CD4-positive, alpha-beta T cell (primary cell): Measurements from ENCODE around the gene CTPS2. TPM values are rescaled to one million over a fixed set of nuclear protein-coding genes. Genes with fewer than 3 reads are reported as not detected.

Experiments used
- ATAC-seq: fragments of 200-7000 bp; cut with Tn5 transposase; one replicate; pipeline ENCODE4 v1.10.0; 2022; ENCODE audit warnings: mild to moderate bottlenecking; ENCODE audit not compliant: poor library complexity
- CTCF ChIA-PET: fragments of 350-600 bp; sonication (Branson Sonifier 250); formaldehyde crosslinking; loops from one replicate; lab custom pipeline; 2021; ENCODE audit warnings: antibody characterized with exemption, inconsistent platforms; lab: Charles Lee
- POLR2A ChIA-PET: fragments of 350-600 bp; sonication (Branson Sonifier 250); formaldehyde crosslinking; loops from one replicate; lab custom pipeline; 2021; ENCODE audit warnings: antibody characterized with exemption, inconsistent platforms; lab: Charles Lee
- DNase-seq, 14 experiments: peaks; one replicate each; pipeline ENCODE4 v3.0.0-alpha.2; 2013 to 2020; ENCODE audit warnings: mixed read lengths in 2 of 14
- H3K27ac ChIP-seq, 2 donors: one replicate each; pipeline versions ENCODE4 v1.5.1 to v1.7.0; 2013; ENCODE audit warnings: low read length in 2 of 2, low read depth in 1 of 2, mild to moderate bottlenecking in 1 of 2
- H3K27me3 ChIP-seq, 2 experiments: 1 replicate in 1 of 2; 2 replicates in 1 of 2; pipeline versions ENCODE4 v1.6.1 to v1.7.0; 2013; ENCODE audit warnings: low read length in 2 of 2, control low read depth in 1 of 2, mild to moderate bottlenecking in 1 of 2, moderate library complexity in 1 of 2; ENCODE audit not compliant: insufficient read depth in 2 of 2, control insufficient read depth in 1 of 2
- H3K36me3 ChIP-seq: one replicate; pipeline ENCODE4 v1.6.1; 2013; ENCODE audit warnings: low read length, control low read depth; ENCODE audit not compliant: insufficient read depth
- H3K4me1 ChIP-seq: one replicate; pipeline ENCODE4 v1.6.1; 2013; ENCODE audit warnings: low read length, control low read depth; ENCODE audit not compliant: insufficient read depth
- H3K4me3 ChIP-seq: one replicate; pipeline ENCODE4 v1.5.1; 2013; ENCODE audit warnings: mild to moderate bottlenecking, low read length, moderate library complexity
- H3K9me3 ChIP-seq, 2 experiments: 1 replicate in 1 of 2; 2 replicates in 1 of 2; pipeline versions ENCODE4 v1.6.1 to v1.7.0; 2013; ENCODE audit warnings: low read length in 2 of 2, mild to moderate bottlenecking in 2 of 2, control low read depth in 1 of 2, moderate library complexity in 1 of 2; ENCODE audit not compliant: control insufficient read depth in 1 of 2, insufficient read depth in 1 of 2
- H3K27ac Mint-ChIP-seq: one replicate; pipeline ENCODE4 v1.8.0; 2020; ENCODE audit warnings: mixed read lengths
- H3K27me3 Mint-ChIP-seq: one replicate; pipeline ENCODE4 v1.8.0; 2021; ENCODE audit warnings: mixed read lengths
- H3K36me3 Mint-ChIP-seq: one replicate; pipeline ENCODE4 v1.8.0; 2021; ENCODE audit warnings: low read depth, mixed read lengths
- H3K4me1 Mint-ChIP-seq: one replicate; pipeline ENCODE4 v1.8.0; 2021; ENCODE audit warnings: low read depth, mixed read lengths
- H3K4me3 Mint-ChIP-seq: one replicate; pipeline ENCODE4 v1.8.0; 2020; ENCODE audit warnings: mild to moderate bottlenecking, mixed read lengths
- H3K9me3 Mint-ChIP-seq: one replicate; pipeline ENCODE4 v1.8.0; 2020; ENCODE audit warnings: mixed read lengths
- intact Hi-C, 2 experiments: fragments of 100-400 bp; cut with DNase I in 1 of 2; cut with micrococcal nuclease in 1 of 2; formaldehyde crosslinking; loops; one replicate each; pipeline versions ENCODE4 v1.15.1 to v1.9.0; 2023 to 2025; cut with DNase I, micrococcal nuclease
- total RNA-seq, 174 experiments: library from RNA in 2 of 174; stranded (reverse) in 2 of 174; gene quantifications; one replicate each; pipeline ENCODE4 v1.2.3 and lab custom pipeline; 2021 to 2026
- TF ChIP-seq, protein P1 (sequence below): fragments of 200-600 bp; IDR thresholded peaks from one replicate; pipeline ENCODE4 v1.8.0; 2022; ENCODE audit warnings: antibody characterized with exemption, mild to moderate bottlenecking

CTPS2 gene
- total RNA-seq, 2 experiments from 2014 or later = 3.8 to 4.6 TPM

GRCh38 chrX:16711219-16711811 is 1.2 kb downstream of the CTPS2 start:
- no peaks in the 10 kb centered on the region for H3K27me3 Mint-ChIP-seq
- no peaks in the 10 kb centered on the region for H3K9me3 ChIP-seq
- H3K36me3 Mint-ChIP-seq = peaks cover 7% of the 10 kb centered on the region
- TF ChIP-seq, protein P1, sequence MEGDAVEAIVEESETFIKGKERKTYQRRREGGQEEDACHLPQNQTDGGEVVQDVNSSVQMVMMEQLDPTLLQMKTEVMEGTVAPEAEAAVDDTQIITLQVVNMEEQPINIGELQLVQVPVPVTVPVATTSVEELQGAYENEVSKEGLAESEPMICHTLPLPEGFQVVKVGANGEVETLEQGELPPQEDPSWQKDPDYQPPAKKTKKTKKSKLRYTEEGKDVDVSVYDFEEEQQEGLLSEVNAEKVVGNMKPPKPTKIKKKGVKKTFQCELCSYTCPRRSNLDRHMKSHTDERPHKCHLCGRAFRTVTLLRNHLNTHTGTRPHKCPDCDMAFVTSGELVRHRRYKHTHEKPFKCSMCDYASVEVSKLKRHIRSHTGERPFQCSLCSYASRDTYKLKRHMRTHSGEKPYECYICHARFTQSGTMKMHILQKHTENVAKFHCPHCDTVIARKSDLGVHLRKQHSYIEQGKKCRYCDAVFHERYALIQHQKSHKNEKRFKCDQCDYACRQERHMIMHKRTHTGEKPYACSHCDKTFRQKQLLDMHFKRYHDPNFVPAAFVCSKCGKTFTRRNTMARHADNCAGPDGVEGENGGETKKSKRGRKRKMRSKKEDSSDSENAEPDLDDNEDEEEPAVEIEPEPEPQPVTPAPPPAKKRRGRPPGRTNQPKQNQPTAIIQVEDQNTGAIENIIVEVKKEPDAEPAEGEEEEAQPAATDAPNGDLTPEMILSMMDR = no peak
- H3K9me3 Mint-ChIP-seq = no peaks in the 10 kb centered on the region
- DNase-seq = no peak
- intact Hi-C loops = loop anchor here in 1 of 2 experiments (10.0 kb wide), 2 partner anchors 857 to 1037 kb away; partner anchors contain the start of gene AP1S2
- H3K27ac Mint-ChIP-seq = peak overlapping the region; percentile 91
- H3K4me3 Mint-ChIP-seq = peak overlapping the region; percentile 92
- peaks cover 13% of the 10 kb centered on the region for H3K4me1 ChIP-seq
- H3K27me3 ChIP-seq = no peaks in the 10 kb centered on the region
- ChIA-PET POLR2A (interaction anchor here (0.6 kb wide), 1 partner anchor 940 kb away, joined by 3 read pairs; no protein-coding TSS in a partner anchor), CTCF (interaction anchor here (1.4 kb wide), 1 partner anchor 30 kb away, joined by 3 read pairs; no protein-coding TSS in a partner anchor)
- H3K4me3 ChIP-seq = peak overlapping the region; percentile 70
- peaks cover 8% of the 10 kb centered on the region for H3K4me1 Mint-ChIP-seq
- ATAC-seq = no peak
- H3K36me3 ChIP-seq = no peaks in the 10 kb centered on the region
- H3K27ac ChIP-seq = no peak overlapping the region

GRCh38 chrX:16708016-16708415 is 4.5 kb downstream of the CTPS2 start:
- TF ChIP-seq, protein P1 = no peak
- Histone ChIP-seq H3K4me3 (no peak overlapping the region), H3K36me3 (no peaks in the 10 kb centered on the region), H3K4me1 (peaks cover 9% of the 10 kb centered on the region), H3K9me3 (no peaks in the 10 kb centered on the region), H3K27ac (no peak overlapping the region), H3K27me3 (no peaks in the 10 kb centered on the region)
- ChIA-PET POLR2A (no interaction called here), CTCF (no interaction called here)
- Mint-ChIP-seq H3K4me1 (peaks cover 8% of the 10 kb centered on the region), H3K36me3 (peaks cover 7% of the 10 kb centered on the region), H3K4me3 (no peak overlapping the region), H3K27ac (no peak overlapping the region), H3K9me3 (no peaks in the 10 kb centered on the region), H3K27me3 (no peaks in the 10 kb centered on the region)
- intact Hi-C loops = no loop called here
- no peak for DNase-seq
- no peak for ATAC-seq

- TF ChIP-seq, protein P1 = no peak
- intact Hi-C loops = no loop called here
- Mint-ChIP-seq H3K27ac (no peak overlapping the region), H3K36me3 (peaks cover 4% of the 10 kb centered on the region), H3K9me3 (no peaks in the 10 kb centered on the region), H3K4me1 (no peaks in the 10 kb centered on the region), H3K27me3 (no peaks in the 10 kb centered on the region), H3K4me3 (no peak overlapping the region)
- ATAC-seq (no peak), DNase-seq (no peak)
- no peaks in the 10 kb centered on the region for H3K36me3 ChIP-seq
- no peaks in the 10 kb centered on the region for H3K27me3 ChIP-seq
- CTCF ChIA-PET = no interaction called here
- POLR2A ChIA-PET = no interaction called here
- H3K27ac ChIP-seq = no peak overlapping the region
- H3K9me3 ChIP-seq = no peaks in the 10 kb centered on the region
- no peak overlapping the region for H3K4me3 ChIP-seq
- H3K4me1 ChIP-seq = no peaks in the 10 kb centered on the region
These were observed 7.1 kb downstream of the CTPS2 start for GRCh38 chrX:16705370-16705769.
